Lung (tissue), 12 donors: ENCODE data around the gene PRR15L. TPM values are rescaled to one million over a fixed set of nuclear protein-coding genes. Genes with fewer than 3 reads are reported as not detected.

ENCODE experiments used
- ATAC-seq: fragments of 200-7000 bp; cut with Tn5 transposase; one replicate; pipeline ENCODE4 v1.9.1; 2020; ENCODE audit warnings: moderate number of reproducible peaks; ENCODE audit not compliant: insufficient read depth, low FRiP score
- DNase-seq, 3 donors: peaks; one replicate each; pipeline ENCODE4 v3.0.0-alpha.2; 2013 to 2017
- H3K27ac ChIP-seq, 2 donors: one replicate each; pipeline ENCODE4 v1.5.1; 2013; ENCODE audit warnings: mild to moderate bottlenecking in 2 of 2, moderate library complexity in 2 of 2, control low read depth in 1 of 2, inconsistent platforms in 1 of 2, low read depth in 1 of 2, low read length in 1 of 2
- H3K27me3 ChIP-seq, 3 donors: one replicate each; pipeline ENCODE4 v1.5.1; 2013; ENCODE audit warnings: low read length in 2 of 3; ENCODE audit not compliant: control insufficient read depth in 3 of 3, insufficient read depth in 3 of 3
- H3K36me3 ChIP-seq, 4 donors: one replicate each; pipeline ENCODE4 v1.5.1; 2013; ENCODE audit warnings: low read length in 4 of 4, mild to moderate bottlenecking in 1 of 4, moderate library complexity in 1 of 4; ENCODE audit not compliant: control insufficient read depth in 4 of 4, insufficient read depth in 4 of 4
- H3K4me1 ChIP-seq, 5 donors: one replicate each; pipeline ENCODE4 v1.5.1; 2013; ENCODE audit warnings: low read length in 5 of 5, mild to moderate bottlenecking in 2 of 5, moderate library complexity in 1 of 5; ENCODE audit not compliant: control insufficient read depth in 5 of 5, insufficient read depth in 5 of 5
- H3K4me3 ChIP-seq: one replicate; pipeline ENCODE4 v1.5.1; 2013; ENCODE audit warnings: mild to moderate bottlenecking, control low read depth, moderate library complexity
- H3K9ac ChIP-seq, 2 donors: one replicate each; pipeline ENCODE4 v1.5.1; 2013; ENCODE audit warnings: low read length in 2 of 2, control low read depth in 1 of 2; ENCODE audit not compliant: insufficient read depth in 1 of 2
- H3K9me3 ChIP-seq, 4 donors: one replicate each; pipeline ENCODE4 v1.5.1; 2013; ENCODE audit warnings: low read length in 3 of 4, mild to moderate bottlenecking in 1 of 4, moderate library complexity in 1 of 4; ENCODE audit not compliant: control insufficient read depth in 4 of 4, insufficient read depth in 3 of 4
- CTCF ChIP-seq: IDR thresholded peaks from 2 replicates; pipeline ENCODE4 v1.5.1; 2012; ENCODE audit warnings: mild to moderate bottlenecking; ENCODE audit errors: control extremely low read depth, extremely low read depth
- WGBS, 2 donors: extraction: QIAGEN DNeasy Blood & Tissue Kit; methylation state at CpG; one replicate each; pipeline ENCODE4 v1.1.7; 2013; 5-methylcytosine and 5-hydroxymethylcytosine counted together
- polyA plus RNA-seq, 2 donors: library from polyadenylated mRNA; stranded (reverse); fragments of 200-250 nt; gene quantifications; one replicate each; pipeline ENCODE4 v1.2.1, GENCODE V29; 2013
- total RNA-seq, 2 donors: library from RNA; depleted of rRNA in 1 of 2; stranded (reverse); fragments of >200 nt in 1 of 2; gene quantifications; one replicate each; pipeline ENCODE4 v1.2.1, GENCODE V29; 2014 to 2021
- donor health status: control.
- donor health status: control.
- donor health status: Bipolar disorder and iron deficiency.
- donor health status: healthy.
- donor health status: DM: yes; HTN: yes; CAD: no.

The PRR15L gene
- total and polyA plus RNA-seq, 4 donors, result 59.5 to 98.5 (median 75.5) TPM

- DNase-seq, result no peak
- Histone ChIP-seq H3K36me3 (peaks cover 5 to 44% (median 30%) of the 10 kb centered on the region in 4 donors), H3K27me3 (no peaks in the 10 kb centered on the region), H3K9ac (no peak overlapping the region), H3K4me1 (peaks cover 0 to 3% (median 0%) of the 10 kb centered on the region in 5 donors), H3K27ac (no peak overlapping the region), H3K9me3 (no peaks in the 10 kb centered on the region), H3K4me3 (no peak overlapping the region)
- WGBS, 2 donors, result 74 to 78% methylated on average over 14 of the region's 14 CpGs
- ATAC-seq, result no peak
- TF ChIP-seq CTCF, result no peak
Measured at GRCh38 chr17:47982091-47982617, 24.5 kb upstream of the PRR15L start.

GRCh38 chr17:47981462-47981861 is 23.8 kb upstream of the PRR15L start:
- Histone ChIP-seq H3K4me3 (no peak overlapping the region), H3K36me3 (peaks cover 5 to 47% (median 33%) of the 10 kb centered on the region in 4 donors), H3K27me3 (no peaks in the 10 kb centered on the region), H3K9ac (no peak overlapping the region), H3K27ac (no peak overlapping the region), H3K9me3 (no peaks in the 10 kb centered on the region), H3K4me1 (no peaks in the 10 kb centered on the region)
- no peak for ATAC-seq
- TF ChIP-seq CTCF, result no peak
- 45 to 77% methylated on average over 9 of the region's 9 CpGs for WGBS, 2 donors
- no peak for DNase-seq

GRCh38 chr17:47980541-47980940 is 22.9 kb upstream of the PRR15L start:
- ATAC-seq (no peak), DNase-seq (no peak)
- Histone ChIP-seq H3K27ac (no peak overlapping the region), H3K4me3 (no peak overlapping the region), H3K9ac (no peak overlapping the region), H3K9me3 (no peaks in the 10 kb centered on the region), H3K27me3 (no peaks in the 10 kb centered on the region), H3K4me1 (no peaks in the 10 kb centered on the region), H3K36me3 (peaks cover 12 to 56% (median 37%) of the 10 kb centered on the region in 4 donors)
- TF ChIP-seq CTCF, result no peak

- H3K4me1 ChIP-seq, result no peaks in the 10 kb centered on the region
- 31 to 40% methylated on average over 7 of the region's 7 CpGs for WGBS, 2 donors
- H3K36me3 ChIP-seq, result peaks cover 25 to 72% (median 46%) of the 10 kb centered on the region in 4 donors
- H3K27ac ChIP-seq, result no peak overlapping the region
- H3K4me3 ChIP-seq, result no peak overlapping the region
- TF ChIP-seq CTCF, result no peak
- peak; percentile 63 to 72 (median 67) for DNase-seq
- ATAC-seq, result no peak
- H3K9me3 ChIP-seq, result no peaks in the 10 kb centered on the region
- no peaks in the 10 kb centered on the region for H3K27me3 ChIP-seq
- H3K9ac ChIP-seq, result no peak overlapping the region
Measured at GRCh38 chr17:47978324-47978723, 20.6 kb upstream of the PRR15L start.
